RWPE2 (cell line): Measurements from ENCODE around the gene PTPRB.
A peak's percentile ranks its signal among the peaks of the same experiment; 100 is the strongest.

Experiments used
- ATAC-seq: fragments of 200-7000 bp; cut with Tn5 transposase; 3 replicates; pipeline ENCODE4 v1.9.1; 2021; ENCODE audit warnings: low read depth
- DNase-seq: peaks from one replicate; pipeline ENCODE4 v3.0.0-alpha.2; 2020; ENCODE audit warnings: low spot score
- H3K27ac ChIP-seq: fragments of 450-650 bp; 2 replicates; pipeline ENCODE4 v1.5.1; 2017; ENCODE audit warnings: mild to moderate bottlenecking; ENCODE audit not compliant: poor library complexity, severe bottlenecking
- H3K27me3 ChIP-seq: fragments of 250-450 bp; sonication (Bioruptor Pico); 2 replicates; pipeline ENCODE4 v1.5.1; 2021; ENCODE audit warnings: mild to moderate bottlenecking, moderate library complexity; ENCODE audit not compliant: insufficient read depth, poor library complexity, severe bottlenecking
- H3K36me3 ChIP-seq: fragments of 250-450 bp; sonication (Bioruptor Pico); 2 replicates; pipeline ENCODE4 v1.5.1; 2020; ENCODE audit warnings: low read depth, mild to moderate bottlenecking, moderate library complexity
- H3K4me1 ChIP-seq: fragments of 250-450 bp; sonication (Bioruptor Pico); 2 replicates; pipeline ENCODE4 v1.5.1; 2021; ENCODE audit warnings: mild to moderate bottlenecking, moderate library complexity; ENCODE audit not compliant: insufficient read depth, poor library complexity, severe bottlenecking
- H3K4me3 ChIP-seq: fragments of 250-450 bp; sonication (Bioruptor Pico); 2 replicates; pipeline ENCODE4 v1.5.1; 2021; ENCODE audit warnings: mild to moderate bottlenecking, moderate library complexity; ENCODE audit not compliant: severe bottlenecking
- H3K9me3 ChIP-seq: fragments of 250-450 bp; sonication (Bioruptor Pico); 2 replicates; pipeline ENCODE4 v1.5.1; 2021; ENCODE audit warnings: mild to moderate bottlenecking, moderate library complexity; ENCODE audit not compliant: severe bottlenecking
- TF ChIP-seq, protein P1 (sequence below): fragments of 450-650 bp; IDR thresholded peaks from one replicate; pipeline ENCODE4 v1.5.1; 2017; ENCODE audit warnings: mild to moderate bottlenecking, moderate library complexity; ENCODE audit not compliant: poor library complexity, severe bottlenecking

Gene PTPRB

DNA sequence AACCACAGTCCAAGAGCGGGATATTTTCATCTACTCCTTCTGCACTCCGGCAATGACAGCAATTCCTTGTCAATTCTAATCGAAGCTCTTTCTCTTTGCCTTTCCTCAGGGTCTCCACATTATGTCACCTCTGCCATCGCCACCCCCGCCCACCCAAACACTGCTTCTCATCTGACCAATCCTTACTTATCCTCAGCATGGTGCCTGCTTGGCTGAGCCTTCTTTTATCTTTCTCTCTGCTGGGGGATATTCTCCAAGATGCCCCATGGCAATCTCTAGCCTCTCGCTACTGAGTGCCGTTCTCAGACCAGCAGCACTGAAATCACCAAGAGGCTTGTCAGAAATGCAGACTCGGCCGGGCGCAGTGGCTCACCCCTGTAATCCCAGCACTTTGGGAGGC is 100.6 kb downstream of the PTPRB start:
- Histone ChIP-seq H3K27ac (no peak overlapping the region), H3K9me3 (no peaks in the 10 kb centered on the region), H3K27me3 (no peaks in the 10 kb centered on the region), H3K4me1 (no peaks in the 10 kb centered on the region), H3K36me3 (no peaks in the 10 kb centered on the region), H3K4me3 (no peak overlapping the region)
- no peak for ATAC-seq
- no peak for DNase-seq
- TF ChIP-seq, protein P1, sequence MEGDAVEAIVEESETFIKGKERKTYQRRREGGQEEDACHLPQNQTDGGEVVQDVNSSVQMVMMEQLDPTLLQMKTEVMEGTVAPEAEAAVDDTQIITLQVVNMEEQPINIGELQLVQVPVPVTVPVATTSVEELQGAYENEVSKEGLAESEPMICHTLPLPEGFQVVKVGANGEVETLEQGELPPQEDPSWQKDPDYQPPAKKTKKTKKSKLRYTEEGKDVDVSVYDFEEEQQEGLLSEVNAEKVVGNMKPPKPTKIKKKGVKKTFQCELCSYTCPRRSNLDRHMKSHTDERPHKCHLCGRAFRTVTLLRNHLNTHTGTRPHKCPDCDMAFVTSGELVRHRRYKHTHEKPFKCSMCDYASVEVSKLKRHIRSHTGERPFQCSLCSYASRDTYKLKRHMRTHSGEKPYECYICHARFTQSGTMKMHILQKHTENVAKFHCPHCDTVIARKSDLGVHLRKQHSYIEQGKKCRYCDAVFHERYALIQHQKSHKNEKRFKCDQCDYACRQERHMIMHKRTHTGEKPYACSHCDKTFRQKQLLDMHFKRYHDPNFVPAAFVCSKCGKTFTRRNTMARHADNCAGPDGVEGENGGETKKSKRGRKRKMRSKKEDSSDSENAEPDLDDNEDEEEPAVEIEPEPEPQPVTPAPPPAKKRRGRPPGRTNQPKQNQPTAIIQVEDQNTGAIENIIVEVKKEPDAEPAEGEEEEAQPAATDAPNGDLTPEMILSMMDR = no peak

DNA sequence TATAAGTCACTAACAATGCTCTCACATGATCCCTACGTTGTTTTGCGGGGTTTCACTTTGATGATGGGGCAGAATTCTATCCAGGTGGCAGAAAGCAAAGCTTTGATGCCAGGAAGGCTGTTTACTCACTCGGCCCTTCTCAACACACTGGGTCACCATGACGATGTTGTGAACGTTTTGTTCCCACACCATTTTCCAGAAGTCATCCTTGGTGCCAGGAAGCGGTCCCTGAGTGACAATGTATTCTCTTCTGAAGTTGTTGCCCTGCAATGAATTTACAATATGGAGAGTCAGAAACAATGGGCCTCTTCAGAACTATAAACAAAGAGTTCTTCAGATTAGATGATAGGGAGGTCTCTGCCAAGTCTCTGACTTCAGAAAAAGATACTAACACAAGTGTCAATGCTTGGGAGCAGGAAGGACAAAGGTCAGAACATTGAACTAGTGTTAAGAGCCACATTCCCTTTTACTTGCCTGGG is 101.3 kb downstream of the PTPRB start:
- Histone ChIP-seq H3K36me3 (no peaks in the 10 kb centered on the region), H3K4me3 (no peak overlapping the region), H3K27me3 (no peaks in the 10 kb centered on the region), H3K4me1 (no peaks in the 10 kb centered on the region), H3K27ac (no peak overlapping the region), H3K9me3 (no peaks in the 10 kb centered on the region)
- ATAC-seq (no peak), DNase-seq (no peak)
- TF ChIP-seq, protein P1 = no peak

DNA sequence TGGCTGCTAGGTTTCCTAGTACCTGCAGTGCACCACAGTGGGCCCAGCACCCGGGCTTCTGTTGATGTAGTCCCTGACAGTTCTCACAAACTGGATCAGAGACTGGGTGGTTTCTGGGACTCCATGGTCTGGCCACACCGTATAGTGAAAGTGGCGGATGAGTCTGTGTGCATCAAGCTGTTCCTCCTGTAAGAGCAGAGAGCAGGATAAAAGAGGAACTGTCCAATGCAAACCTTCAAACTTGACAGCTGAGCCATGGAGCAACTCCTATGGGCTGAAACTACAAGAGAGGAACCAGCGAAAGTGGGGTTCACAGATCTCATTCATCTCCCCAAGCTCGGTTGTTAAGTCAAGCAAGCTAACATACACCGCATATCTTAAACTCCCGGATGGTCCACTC is 102.8 kb downstream of the PTPRB start:
- ATAC-seq (no peak), DNase-seq (no peak)
- H3K4me3 ChIP-seq = no peak overlapping the region
- TF ChIP-seq, protein P1 = no peak
- H3K4me1 ChIP-seq = no peaks in the 10 kb centered on the region
- H3K27me3 ChIP-seq = no peaks in the 10 kb centered on the region
- no peak overlapping the region for H3K27ac ChIP-seq
- no peaks in the 10 kb centered on the region for H3K9me3 ChIP-seq
- no peaks in the 10 kb centered on the region for H3K36me3 ChIP-seq

DNA sequence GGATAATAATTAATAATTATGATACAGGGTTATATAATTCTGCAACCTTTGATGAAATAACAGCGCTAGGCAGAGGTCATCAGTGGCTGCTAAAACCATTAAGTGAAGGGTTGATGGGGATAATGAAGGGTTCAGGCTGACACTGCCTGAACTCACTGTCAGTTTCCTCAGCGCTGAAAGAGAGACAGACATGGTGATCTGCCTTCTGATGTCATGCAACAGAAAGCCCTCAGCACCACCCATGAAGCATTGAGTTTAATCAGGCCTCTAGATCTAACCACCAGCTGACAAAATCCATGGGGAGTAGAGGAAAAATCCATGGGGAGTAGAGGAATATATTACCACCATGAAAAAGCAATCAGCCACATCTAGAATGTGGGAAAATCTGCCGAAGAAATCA is 107.6 kb downstream of the PTPRB start:
- no peaks in the 10 kb centered on the region for H3K4me1 ChIP-seq
- no peak overlapping the region for H3K27ac ChIP-seq
- TF ChIP-seq, protein P1 = no peak
- H3K36me3 ChIP-seq = no peaks in the 10 kb centered on the region
- ATAC-seq = no peak
- DNase-seq = no peak
- no peaks in the 10 kb centered on the region for H3K9me3 ChIP-seq
- H3K27me3 ChIP-seq = no peaks in the 10 kb centered on the region
- H3K4me3 ChIP-seq = no peak overlapping the region

DNA sequence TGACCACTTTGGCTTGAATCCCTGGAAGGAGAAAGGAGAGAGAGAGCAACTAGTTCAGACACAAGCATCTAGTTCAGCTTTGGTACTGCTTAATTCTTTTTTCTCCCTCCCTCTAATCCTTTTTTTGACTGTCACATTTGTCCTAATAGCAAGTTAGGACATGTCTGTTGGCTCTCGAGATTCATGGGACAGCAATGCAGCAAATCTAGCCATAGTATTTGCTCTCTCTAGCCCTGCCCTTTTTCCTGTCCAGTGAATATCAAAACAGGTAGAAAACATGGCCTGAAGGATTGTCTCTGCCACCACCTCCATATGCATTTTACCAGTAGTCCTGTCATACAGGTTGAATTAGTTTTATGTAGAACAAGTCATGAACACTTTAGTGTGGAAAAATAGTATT is 116.4 kb downstream of the PTPRB start:
- no peaks in the 10 kb centered on the region for H3K36me3 ChIP-seq
- ATAC-seq (peak; percentile 41; the same call in 2 of the 3 replicates), DNase-seq (no peak)
- H3K9me3 ChIP-seq = no peaks in the 10 kb centered on the region
- H3K4me1 ChIP-seq = peaks cover 12% of the 10 kb centered on the region
- H3K27ac ChIP-seq = no peak overlapping the region
- no peak overlapping the region for H3K4me3 ChIP-seq
- no peaks in the 10 kb centered on the region for H3K27me3 ChIP-seq
- TF ChIP-seq, protein P1 = no peak
